Measurements from ENCODE around the gene CASK. TPM values are rescaled to one million over a fixed set of nuclear protein-coding genes. Genes with fewer than 3 reads are reported as not detected.

The CASK gene
- polyA plus RNA-seq, 4 donors = 41.0 to 58.6 (median 46.4) TPM

- DNase-seq (ENCODE audit: low read depth in 4 of 4, low spot score in 2 of 4) = no peak
Measured at GRCh38 chrX:41482154-41482850, 441.1 kb downstream of the CASK start.

DNA sequence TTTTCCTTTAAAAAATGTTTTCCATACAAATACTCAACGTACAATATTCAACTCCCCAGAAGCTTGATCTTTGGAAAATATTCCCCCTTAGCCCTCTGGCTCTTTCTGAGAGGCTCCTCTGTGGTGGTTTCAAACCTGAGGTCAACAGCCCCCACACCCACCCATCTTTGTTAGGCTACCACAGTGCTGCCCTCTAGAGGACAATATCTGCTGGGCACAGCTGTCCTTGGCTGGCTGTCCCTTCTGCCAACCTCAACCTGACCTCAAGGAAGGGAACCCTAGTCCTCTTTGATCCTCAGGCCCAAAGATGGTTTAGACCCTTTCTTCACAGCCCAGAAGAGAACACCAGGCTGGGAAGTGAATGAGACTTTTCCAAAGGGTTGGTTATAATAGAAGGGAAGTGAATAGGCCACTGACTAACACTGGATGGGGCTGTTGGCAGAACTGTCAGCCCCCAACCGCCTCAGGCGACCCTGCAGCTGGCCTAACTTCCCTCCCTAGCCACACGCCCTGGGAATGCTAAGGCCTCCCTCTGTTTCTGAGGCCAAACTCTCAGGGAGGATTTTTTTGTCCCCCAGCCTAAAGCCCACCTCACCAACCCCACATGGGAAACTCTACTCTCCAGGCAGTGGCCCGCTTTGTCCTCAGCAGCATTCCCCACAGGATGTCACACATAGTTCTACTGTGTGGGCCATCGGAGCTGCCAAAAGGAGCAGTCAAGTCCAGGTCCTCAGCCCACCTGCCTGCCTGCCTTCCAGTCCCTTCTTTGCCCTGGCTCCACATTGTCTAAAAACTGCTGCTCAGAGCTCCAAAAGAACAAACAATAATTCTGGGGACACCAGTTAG, 441.9 kb downstream of the CASK start:
- no peak for DNase-seq (ENCODE audit: low read depth in 4 of 4, low spot score in 2 of 4)

DNA sequence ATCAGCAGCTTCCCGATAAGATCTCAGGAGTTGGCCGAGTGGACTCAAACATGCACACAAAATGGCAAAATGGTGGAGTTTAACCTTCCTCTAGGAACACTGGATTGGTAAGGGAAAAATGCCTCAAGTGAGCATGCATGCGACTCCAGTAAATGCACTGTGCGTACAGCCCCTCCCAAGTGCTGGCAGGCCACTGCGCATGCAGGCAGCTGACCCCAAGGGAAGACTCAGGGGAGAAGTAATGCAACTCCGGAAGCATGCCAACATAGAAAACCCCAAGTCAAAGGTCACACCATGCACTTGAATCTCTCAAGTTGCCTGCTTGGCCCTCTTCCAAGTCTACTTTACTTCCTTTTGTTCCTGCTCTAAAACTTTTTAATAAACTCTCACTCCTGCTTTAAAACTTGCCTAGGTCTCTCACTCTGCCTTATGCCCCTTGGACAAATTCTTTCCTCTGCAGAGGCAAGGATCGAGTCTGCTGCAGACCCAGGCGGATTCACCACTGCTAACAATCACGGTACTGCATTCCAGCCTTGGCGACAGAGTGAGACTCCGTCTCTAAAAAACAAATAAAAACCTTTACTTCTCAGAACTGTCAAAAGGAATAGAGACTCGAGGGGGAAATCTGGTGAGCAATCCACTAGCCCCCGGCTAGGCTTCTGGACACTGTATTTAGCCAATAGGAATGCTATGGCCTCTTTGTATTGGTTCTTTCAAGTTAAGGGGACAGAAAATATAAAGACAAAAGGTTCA, 442.7 kb downstream of the CASK start:
- no peak for DNase-seq (ENCODE audit: low read depth in 4 of 4, low spot score in 2 of 4)

DNA sequence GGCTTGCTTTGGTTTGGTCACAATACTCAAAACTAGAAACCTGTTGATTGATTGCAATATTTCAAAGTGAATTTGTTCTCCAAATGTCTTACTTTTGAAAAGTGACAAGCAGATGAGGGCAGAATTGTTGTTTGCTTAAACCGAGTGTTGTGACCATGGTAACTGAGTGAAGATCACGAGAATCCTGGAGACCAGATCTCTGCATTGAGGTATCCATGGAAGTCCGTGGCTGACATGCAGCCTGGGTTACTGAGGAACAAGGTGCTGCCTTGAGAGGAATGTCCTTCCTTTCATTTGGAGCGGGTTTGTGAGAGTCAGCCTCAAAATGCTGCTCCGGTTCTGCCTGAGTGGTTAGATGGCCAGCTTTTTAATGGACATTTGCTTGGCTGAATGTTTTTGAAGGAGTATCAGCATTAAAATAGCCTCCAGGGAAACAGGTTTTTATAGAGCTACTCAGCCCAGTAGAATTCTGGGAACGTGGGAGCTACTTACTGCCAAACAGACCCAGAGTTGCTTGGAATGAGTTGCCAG, 444.9 kb downstream of the CASK start:
- no peak for DNase-seq (ENCODE audit: low read depth in 4 of 4, low spot score in 2 of 4)

DNA sequence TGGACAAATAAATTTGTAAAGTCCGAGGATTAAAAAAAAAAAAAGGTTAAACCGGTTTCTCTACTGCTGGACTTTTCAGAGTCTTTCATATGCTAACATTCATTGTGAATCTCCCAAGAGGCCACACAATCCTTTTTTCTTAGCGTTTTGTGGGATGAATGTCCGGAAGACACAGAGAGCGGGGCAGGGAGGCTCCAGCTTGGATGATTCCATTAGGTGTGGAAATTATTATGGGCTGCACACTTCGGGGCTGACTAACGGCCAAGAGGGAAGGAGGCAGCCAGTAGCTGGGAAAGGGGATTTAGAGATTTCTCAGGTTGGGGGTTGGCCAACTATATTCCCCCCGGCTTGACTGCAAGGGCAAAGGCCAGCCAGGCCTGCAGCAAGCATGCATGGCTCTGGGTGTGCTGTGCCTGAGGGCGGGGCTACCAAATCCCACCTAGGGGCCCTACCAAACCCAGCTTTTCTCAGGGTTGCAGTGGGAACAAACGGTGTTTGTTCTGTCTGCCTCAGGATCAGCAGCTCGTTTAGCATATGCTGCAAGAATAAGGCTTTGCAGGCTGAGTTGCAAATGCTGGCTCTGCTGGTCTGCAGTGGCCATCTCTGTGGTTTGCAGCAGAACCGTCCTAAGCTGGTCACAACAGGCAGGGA, 447.6 kb downstream of the CASK start:
- DNase-seq (ENCODE audit: low read depth in 4 of 4, low spot score in 2 of 4) = no peak

- no peak for DNase-seq (ENCODE audit: low read depth in 4 of 4, low spot score in 2 of 4)
Measured at GRCh38 chrX:41475191-41475590, 448.2 kb downstream of the CASK start.

- DNase-seq (ENCODE audit: low read depth in 4 of 4, low spot score in 2 of 4) = no peak
Measured at GRCh38 chrX:41474726-41475100, 448.6 kb downstream of the CASK start.

GRCh38 chrX:41473936-41474725, 449.2 kb downstream of the CASK start:
- DNase-seq (ENCODE audit: low read depth in 4 of 4, low spot score in 2 of 4) = no peak

DNA sequence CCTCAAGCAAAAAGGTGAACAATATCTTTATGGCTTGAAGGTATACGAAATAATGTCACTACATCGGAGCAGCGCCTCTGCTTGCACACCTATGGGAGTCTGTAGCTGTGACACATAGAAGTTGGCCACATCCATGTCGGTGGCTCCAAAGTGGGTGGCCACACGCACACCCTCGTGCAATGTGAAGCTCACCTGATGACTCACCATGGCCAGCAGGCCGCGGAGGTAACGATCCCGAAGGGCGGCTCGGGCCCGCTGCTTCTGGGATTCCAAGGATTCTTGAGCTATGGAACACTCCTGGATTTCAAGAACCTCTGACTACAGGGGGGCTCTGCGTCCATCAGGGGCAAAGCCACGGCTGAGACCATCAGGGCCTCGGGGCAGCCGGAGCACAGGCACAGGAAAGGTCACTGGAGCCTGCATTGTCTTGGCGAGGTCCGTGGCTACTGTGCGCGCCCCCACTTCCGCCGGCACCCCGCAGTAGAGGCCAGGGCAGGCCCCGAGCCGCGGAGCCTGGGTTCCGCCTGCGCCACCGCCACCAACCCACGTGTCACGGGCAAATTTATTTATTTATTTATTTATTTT, 451.0 kb downstream of the CASK start:
- no peak for DNase-seq (ENCODE audit: low read depth in 4 of 4, low spot score in 2 of 4)

DNA sequence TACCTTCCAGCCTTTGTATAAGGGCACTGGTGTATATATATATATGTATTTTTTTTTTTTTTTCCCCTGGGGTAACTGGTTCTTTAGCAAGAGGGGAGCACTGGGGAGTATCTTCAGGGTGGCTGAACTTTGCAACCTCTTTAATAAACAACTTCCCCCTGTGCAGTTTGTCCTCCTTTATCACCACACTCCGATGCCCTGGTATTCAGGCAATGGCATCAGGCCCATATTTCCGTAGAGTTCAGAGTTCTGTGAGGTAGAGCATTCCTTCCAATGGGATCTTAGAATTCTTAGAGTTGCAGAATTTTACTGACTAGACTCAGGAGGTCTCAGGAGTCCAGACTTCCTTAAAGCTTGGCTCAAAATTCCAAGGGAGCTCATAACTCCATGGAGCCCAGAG, 451.6 kb downstream of the CASK start:
- DNase-seq (ENCODE audit: low read depth in 4 of 4, low spot score in 2 of 4) = no peak

DNA sequence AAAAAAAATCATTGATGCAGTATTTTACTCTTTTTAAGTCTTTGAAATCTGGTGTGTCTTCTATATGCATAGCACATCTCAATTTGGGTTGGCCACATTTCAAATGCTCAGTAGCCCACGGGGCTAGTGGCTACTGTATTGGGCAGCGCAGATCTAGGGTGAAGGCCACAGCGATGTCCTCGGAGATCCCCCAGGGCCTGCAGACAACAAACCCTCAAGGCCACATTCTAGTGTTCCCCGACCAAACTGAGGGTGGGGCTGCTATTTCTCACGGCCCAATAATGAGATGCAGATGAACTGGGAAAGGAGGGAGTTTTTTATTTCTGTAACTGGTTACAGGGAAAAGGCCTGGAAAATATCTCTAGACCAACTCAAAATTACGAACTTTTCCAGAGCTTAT, 452.6 kb downstream of the CASK start:
- no peak for DNase-seq (ENCODE audit: low read depth in 4 of 4, low spot score in 2 of 4)

DNA sequence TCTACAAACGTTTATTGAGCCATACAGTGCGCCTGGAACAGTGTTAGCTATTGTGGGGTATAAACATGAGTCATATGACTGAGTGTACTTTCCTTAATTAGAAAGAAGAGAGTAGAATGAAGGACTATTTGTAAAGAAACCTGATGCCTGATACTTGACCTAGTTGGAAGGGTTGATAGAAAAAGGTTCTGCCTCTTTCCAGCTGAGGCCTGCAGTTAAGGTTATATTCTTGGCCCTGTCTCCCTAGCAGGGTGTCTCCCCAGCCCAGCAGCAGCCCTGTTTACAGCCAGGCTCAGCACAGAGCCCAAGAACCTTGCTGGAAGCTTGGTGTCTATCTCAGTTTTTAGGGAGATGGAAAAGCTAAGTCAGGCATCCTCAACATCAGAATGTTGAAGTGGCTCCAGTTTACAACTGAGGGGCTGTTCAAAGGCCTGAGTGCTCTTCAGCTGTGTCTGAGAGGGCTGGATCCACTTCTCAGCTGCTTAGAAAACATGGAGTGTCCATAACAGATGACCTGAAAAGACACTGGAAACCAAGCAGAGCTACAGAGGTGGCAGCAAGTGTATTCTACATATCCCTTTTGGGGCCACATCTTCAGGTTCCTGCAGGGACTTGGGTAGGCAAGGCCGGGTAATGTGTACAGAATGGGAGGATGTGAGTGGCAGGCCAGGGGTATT, 454.6 kb downstream of the CASK start:
- DNase-seq (ENCODE audit: low read depth in 4 of 4, low spot score in 2 of 4) = no peak

Other genes starting within 250 kb of the CASK start
- gene GPR34, start 234.6 kb downstream of the CASK start, polyA plus RNA-seq (ENCODE audit: insufficient read length in 4 of 4) = 1 to 10 TPM; 1.5 to 5.6 (median 4.3) TPM
- under 1 TPM; 0.08 to 0.14 (median 0.11) TPM for gene GPR82, start 199.4 kb downstream of the CASK start, polyA plus RNA-seq (ENCODE audit: insufficient read length in 4 of 4)